Panc1 (cell line): Measurements from ENCODE around the gene SLAIN2. TPM values are rescaled to one million over a fixed set of nuclear protein-coding genes. Genes with fewer than 3 reads are reported as not detected.

ENCODE experiments used
- ATAC-seq: fragments of 200-7000 bp; cut with Tn5 transposase; 2 replicates; pipeline ENCODE4 v1.9.1; 2020; ENCODE audit warnings: mild to moderate bottlenecking, moderate library complexity
- BruUV-seq: library from RNA; stranded (reverse); fragments of 400-500 nt; replicated peaks from 2 replicates; lab custom pipeline; 2021; lab: Mats Ljungman, UMichigan
- CTCF ChIA-PET: fragments of 300-600 bp; sonication (Branson Sonifier 250); formaldehyde crosslinking; loops from one replicate; lab custom pipeline; 2022; ENCODE audit warnings: antibody characterized with exemption; lab: Charles Lee
- POLR2A ChIA-PET: fragments of 300-600 bp; sonication (Branson Sonifier 250); formaldehyde crosslinking; loops from one replicate; lab custom pipeline; 2022; ENCODE audit warnings: antibody characterized with exemption; lab: Charles Lee
- DNase-seq: peaks from one replicate; pipeline ENCODE4 v3.0.0-alpha.2; 2010; ENCODE audit warnings: low read depth, low spot score
- H3K27ac ChIP-seq: 2 replicates; pipeline ENCODE4 v1.5.1; 2011; ENCODE audit warnings: mild to moderate bottlenecking, low read length, inconsistent platforms
- H3K27me3 ChIP-seq: fragments of 200-500 bp; sonication (Bioruptor generic); 2 replicates; pipeline ENCODE4 v1.6.0; 2014; ENCODE audit warnings: low read length, inconsistent platforms; ENCODE audit not compliant: control insufficient read depth, insufficient read depth
- H3K36me3 ChIP-seq: fragments of 200-500 bp; sonication (Bioruptor generic); 2 replicates; pipeline ENCODE4 v1.5.1; 2014; ENCODE audit warnings: inconsistent platforms, mild to moderate bottlenecking, low read length, moderate library complexity; ENCODE audit not compliant: control insufficient read depth, insufficient read depth
- H3K4me1 ChIP-seq: 2 replicates; pipeline ENCODE4 v1.5.1; 2011; ENCODE audit warnings: inconsistent platforms, mild to moderate bottlenecking, low read length, moderate library complexity; ENCODE audit not compliant: control insufficient read depth, insufficient read depth
- H3K4me3 ChIP-seq, 2 experiments: 2 replicates each; pipeline ENCODE4 v1.5.1; 2011 to 2012; ENCODE audit warnings: low read depth in 2 of 2, low read length in 2 of 2, mild to moderate bottlenecking in 2 of 2, inconsistent platforms in 1 of 2, moderate library complexity in 1 of 2
- H3K9me3 ChIP-seq: fragments of 200-500 bp; sonication (Bioruptor generic); 2 replicates; pipeline ENCODE4 v1.5.1; 2014; ENCODE audit warnings: low read depth, mild to moderate bottlenecking, inconsistent platforms, low read length, moderate library complexity; ENCODE audit not compliant: control insufficient read depth, insufficient read depth
- POLR2AphosphoS5 ChIP-seq: IDR thresholded peaks from 2 replicates; pipeline ENCODE4 v1.6.1; 2012; ENCODE audit warnings: mild to moderate bottlenecking, low read depth, low read length, moderate library complexity
- REST ChIP-seq, 2 experiments: IDR thresholded peaks; 2 replicates each; pipeline ENCODE4 v1.6.1; 2011 to 2012; ENCODE audit warnings: low read depth in 2 of 2, control low read depth in 1 of 2, low read length in 1 of 2, mild to moderate bottlenecking in 1 of 2, moderate library complexity in 1 of 2; ENCODE audit not compliant: insufficient read depth in 1 of 2
- SIN3A ChIP-seq: IDR thresholded peaks from 2 replicates; pipeline ENCODE4 v1.6.1; 2012; ENCODE audit warnings: low read depth, mild to moderate bottlenecking, low read length, moderate library complexity, borderline replicate concordance; ENCODE audit not compliant: insufficient read depth
- TCF7L2 ChIP-seq: IDR thresholded peaks from 2 replicates; pipeline ENCODE4 v1.6.1; 2011; ENCODE audit warnings: mild to moderate bottlenecking, low read depth, low read length, inconsistent platforms
- in situ Hi-C: cut with HindIII; loops from 2 replicates; pipeline ENCODE4 v1.10.0; 2016; ENCODE audit warnings: low sequenced_read_pairs, low pct_unique_long_range_greater_than_20kb
- intact Hi-C: fragments of 100-400 bp; cut with micrococcal nuclease; formaldehyde crosslinking; loops from one replicate; pipeline ENCODE4 v1.10.0; 2022; ENCODE audit not compliant: unreplicated experiment
- total RNA-seq: library from RNA; stranded (reverse); gene quantifications from one replicate; pipeline ENCODE4 v1.2.1, GENCODE V29; 2021; ENCODE audit not compliant: unreplicated experiment
- TF ChIP-seq, protein P1 (sequence below): fragments of 450-650 bp; IDR thresholded peaks from 2 replicates; pipeline ENCODE4 v1.5.1; 2017; ENCODE audit warnings: mild to moderate bottlenecking

Gene SLAIN2
- total RNA-seq, 1 experiment from 2014 or later: 53.2 TPM

DNA sequence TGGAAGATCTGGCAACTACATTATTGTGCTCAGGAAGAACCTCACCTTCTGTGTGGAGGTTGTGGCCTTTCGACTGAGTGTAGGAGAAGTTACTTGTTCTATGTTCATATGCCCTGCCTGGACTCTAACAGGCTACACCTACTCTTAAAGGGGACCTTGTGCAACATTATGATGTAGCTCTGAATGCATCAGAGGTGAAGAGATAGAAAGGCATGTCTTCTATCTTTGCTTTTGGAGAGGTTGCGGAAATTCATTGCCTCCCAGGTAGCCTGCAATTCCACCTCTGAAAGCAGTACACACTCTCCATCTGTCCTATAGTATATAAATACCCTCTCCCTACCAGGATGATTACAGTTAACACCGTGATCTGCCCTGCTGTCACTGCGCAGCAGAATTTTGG lies 7.1 kb upstream of the SLAIN2 start:
- POLR2A ChIA-PET: no interaction called here
- ATAC-seq (no peak), DNase-seq (no peak)
- CTCF ChIA-PET: no interaction called here
- no peaks in the 10 kb centered on the region for H3K36me3 ChIP-seq
- no peaks in the 10 kb centered on the region for H3K27me3 ChIP-seq
- no peak for TF ChIP-seq TCF7L2
- no peak for TF ChIP-seq SIN3A
- TF ChIP-seq, protein P1, sequence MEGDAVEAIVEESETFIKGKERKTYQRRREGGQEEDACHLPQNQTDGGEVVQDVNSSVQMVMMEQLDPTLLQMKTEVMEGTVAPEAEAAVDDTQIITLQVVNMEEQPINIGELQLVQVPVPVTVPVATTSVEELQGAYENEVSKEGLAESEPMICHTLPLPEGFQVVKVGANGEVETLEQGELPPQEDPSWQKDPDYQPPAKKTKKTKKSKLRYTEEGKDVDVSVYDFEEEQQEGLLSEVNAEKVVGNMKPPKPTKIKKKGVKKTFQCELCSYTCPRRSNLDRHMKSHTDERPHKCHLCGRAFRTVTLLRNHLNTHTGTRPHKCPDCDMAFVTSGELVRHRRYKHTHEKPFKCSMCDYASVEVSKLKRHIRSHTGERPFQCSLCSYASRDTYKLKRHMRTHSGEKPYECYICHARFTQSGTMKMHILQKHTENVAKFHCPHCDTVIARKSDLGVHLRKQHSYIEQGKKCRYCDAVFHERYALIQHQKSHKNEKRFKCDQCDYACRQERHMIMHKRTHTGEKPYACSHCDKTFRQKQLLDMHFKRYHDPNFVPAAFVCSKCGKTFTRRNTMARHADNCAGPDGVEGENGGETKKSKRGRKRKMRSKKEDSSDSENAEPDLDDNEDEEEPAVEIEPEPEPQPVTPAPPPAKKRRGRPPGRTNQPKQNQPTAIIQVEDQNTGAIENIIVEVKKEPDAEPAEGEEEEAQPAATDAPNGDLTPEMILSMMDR: no peak
- TF ChIP-seq POLR2AphosphoS5: no peak
- TF ChIP-seq REST (IDR thresholded peaks at IDR 0.05; ENCODE audit: insufficient read depth in 1 of 2, low read depth in 2 of 2, low read length in 1 of 2): no peak
- BruUV-seq: no TSS peak
- intact Hi-C loops (no loop called here), in situ Hi-C loops (no loop called here)
- H3K27ac ChIP-seq: no peak overlapping the region
- H3K9me3 ChIP-seq: no peaks in the 10 kb centered on the region
- H3K4me3 ChIP-seq: no peak overlapping the region
- H3K4me1 ChIP-seq: no peaks in the 10 kb centered on the region

DNA sequence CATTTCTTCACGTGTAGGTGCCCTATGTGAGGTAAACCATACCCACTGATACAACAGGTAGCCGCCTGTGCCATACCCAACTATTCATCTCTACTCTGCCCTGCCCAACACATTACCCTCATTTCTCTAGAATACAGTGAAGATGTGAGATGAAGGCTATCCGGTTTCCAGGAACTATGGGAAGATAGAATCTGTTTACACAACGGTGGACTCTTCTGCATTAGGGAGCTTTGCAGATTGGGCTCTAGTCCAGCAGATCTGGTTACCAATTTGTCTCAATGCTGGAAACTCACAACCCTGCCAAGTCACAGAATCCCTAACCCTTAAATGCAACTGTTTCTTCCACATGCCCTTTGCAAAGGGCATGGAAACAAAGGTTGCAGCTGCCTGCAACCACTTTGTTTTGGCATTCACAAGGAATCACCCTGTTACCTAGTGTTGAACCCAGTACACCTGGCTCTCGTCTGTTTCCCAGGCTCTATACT lies 6.4 kb upstream of the SLAIN2 start:
- in situ Hi-C loops: no loop called here
- ChIA-PET CTCF (no interaction called here), POLR2A (no interaction called here)
- Histone ChIP-seq H3K4me3 (no peak overlapping the region), H3K9me3 (no peaks in the 10 kb centered on the region), H3K27me3 (no peaks in the 10 kb centered on the region), H3K27ac (no peak overlapping the region), H3K36me3 (no peaks in the 10 kb centered on the region), H3K4me1 (no peaks in the 10 kb centered on the region)
- TF ChIP-seq SIN3A (no peak), REST (IDR thresholded peaks at IDR 0.05; ENCODE audit: insufficient read depth in 1 of 2, low read depth in 2 of 2, low read length in 1 of 2) (no peak), POLR2AphosphoS5 (no peak), TCF7L2 (no peak)
- TF ChIP-seq, protein P1: no peak
- no peak for DNase-seq
- intact Hi-C loops: no loop called here
- ATAC-seq: no peak
- no TSS peak for BruUV-seq
